Eye (tissue), 1 donor: Measurements from ENCODE around the gene ZNF473.
A peak's percentile ranks its signal among the peaks of the same experiment; 100 is the strongest.

Source experiments
- DNase-seq: peaks from one replicate; pipeline ENCODE4 v3.0.0-alpha.2; 2015

Gene ZNF473

DNA sequence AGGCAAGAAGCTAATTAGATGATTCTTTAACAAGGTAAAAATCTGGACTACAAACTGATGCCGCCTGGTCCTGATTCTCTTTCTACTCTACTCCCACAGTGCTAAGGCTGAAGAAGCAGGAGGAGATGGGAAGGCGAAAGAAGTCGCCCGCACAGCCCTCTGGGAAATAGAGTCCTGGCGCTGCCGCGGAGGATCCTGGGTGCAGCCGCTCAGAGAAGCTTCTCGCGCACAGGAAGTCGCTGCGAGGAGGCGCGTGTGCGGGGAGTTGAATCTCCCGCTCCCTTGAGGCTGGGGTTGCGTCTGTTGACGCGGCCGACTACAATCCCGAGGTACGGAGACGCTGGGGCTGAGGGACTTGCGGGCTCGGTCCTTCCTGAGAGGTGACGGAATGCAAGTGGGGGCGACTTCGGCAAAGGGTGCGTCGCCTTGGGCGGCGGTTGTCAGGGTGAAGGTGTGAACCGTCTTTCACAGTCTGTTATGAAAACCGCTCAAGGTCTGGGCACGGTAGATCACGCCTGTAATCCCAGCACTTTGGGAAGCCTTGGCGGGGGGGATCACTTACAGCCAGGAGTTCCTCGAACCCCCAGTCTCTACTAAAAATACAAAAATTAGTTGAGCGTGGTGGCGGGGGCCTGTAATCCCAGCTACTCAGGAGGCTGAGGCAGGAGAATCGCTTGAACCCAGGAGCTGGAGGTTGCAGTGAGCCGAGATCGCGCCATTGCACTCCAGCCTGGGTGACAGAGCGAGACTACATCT is at the start of gene ZNF473:
TSS of gene ZNF473 (plus strand) at position 212 of the 756 bp plus-strand sequence. CDS start 5,078 bp downstream, outside the sequence.
- DNase-seq, result no peak

DNA sequence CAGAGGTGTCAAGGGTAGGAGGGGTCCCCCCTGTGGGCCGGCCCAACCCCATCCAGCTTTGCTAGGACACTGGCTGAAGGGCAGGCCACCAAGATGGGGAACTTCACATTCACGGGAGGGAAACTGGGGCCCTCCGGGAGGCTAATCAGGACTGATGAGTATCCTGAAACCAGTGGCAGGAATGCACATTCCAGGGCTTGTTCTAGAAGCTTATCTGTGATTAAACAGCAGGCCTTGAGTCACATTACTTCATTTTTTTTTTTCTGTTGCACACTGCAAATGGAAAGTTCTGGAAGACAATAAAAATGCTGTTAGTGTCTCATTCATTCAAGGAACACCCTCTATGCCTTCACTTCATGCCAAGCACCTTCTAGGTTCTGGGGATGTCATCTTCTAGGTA is 49.3 kb upstream of the ZNF473 start:
- no peak for DNase-seq

DNA sequence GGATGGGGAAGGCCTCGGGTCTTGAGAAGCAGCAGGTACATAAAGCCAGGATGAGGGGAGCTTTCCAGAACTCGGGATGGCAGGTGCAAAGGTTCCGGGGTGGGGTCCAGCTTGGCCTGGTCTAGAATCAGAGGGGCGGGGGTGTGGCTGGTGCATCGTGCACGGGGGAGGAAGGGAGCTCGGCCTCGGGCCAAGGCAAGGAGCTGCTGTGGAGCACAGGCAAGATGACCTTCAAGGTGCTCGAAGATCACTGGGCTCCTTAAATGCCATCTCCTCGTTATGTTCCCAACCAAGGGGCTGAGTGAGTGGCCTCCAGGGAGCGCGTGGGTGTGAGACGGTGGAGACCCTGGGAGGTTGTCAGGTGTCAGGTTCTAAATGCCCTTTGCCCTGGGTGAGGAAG is 48.7 kb upstream of the ZNF473 start:
- DNase-seq, result no peak

DNA sequence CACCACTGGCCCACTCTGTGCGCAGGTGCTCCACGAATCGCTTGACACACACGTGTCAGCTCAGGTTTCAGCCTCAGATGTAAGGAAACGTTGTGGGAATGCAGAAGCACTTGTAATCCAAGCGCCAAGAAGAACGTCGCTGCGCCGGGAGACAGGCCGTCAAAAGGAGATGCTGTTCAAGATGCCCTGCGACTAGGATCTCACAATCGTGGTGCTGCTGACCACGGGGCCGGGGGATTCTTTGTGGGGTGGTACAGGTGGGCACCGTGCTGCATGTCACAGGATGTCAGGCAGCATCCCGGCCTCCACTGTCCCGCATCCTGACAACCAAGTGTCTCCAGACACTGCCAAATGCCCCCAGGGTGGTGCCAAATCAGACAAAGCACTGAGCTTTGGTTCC is 47.9 kb upstream of the ZNF473 start:
- DNase-seq, result no peak

DNA sequence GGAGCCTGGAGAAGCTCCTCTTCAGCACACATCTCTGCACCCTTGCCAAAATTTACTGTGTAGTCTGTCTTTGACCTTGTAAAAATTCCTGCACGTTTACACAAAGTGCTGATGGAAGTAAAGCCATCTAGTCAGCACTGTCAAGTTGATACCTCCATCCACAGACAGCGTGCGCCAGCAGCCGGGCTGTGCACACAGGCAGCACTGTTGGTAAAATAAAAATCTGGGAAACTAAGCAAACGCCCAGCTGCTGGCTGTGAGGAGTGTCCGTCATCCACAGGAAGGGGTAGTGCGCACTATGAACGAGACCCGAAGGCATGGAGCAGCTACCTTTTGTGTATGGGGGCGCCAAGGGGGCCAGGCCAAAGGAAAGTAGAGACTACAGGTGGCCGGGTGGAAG is 47.5 kb upstream of the ZNF473 start:
- DNase-seq, result no peak

DNA sequence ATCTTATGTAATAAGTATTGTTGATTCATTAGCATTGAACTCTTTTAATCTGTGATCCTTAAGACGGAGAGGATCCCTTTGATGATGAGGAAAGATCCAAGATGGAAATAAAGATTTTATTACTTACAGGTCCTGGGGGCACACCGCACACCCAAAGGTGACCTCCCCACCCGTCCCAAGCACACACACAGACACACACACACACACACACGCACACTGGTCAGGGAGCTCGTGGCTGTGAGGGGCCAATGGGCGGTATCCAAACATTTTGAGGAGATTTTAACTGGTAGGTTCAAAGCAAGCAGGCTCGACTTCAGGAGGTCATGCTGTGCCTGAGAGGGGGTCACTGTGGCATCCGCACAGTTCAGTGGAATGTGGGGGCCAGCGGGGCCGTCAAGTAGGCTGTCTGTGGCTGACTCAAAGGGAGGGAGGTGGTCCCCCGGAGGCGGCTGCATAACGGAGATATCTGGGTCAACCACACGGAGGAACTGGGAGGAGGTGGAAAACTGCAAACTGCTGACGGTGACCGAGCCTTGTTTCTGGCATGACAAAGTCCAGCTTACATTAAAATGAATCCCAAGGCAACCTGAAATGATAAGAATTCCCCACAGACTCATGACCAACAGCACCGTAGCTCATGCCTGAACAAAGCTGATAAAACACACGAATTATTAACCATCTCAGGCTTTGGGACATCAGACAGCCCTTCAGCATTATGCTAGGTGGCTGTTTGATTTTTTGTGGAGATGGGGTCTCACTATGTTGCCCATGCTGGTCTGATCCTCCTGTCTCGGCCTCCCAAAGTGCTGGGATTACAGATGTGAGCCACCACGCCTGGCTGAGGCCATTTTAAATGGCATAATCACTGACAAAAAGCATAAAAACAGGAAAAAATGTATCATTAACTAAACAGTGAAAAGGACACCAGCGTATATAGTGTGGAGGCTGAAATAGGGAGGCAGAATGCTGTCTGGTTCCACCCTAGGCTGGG is 43.9 kb upstream of the ZNF473 start:
- peak; percentile 28 for DNase-seq

DNA sequence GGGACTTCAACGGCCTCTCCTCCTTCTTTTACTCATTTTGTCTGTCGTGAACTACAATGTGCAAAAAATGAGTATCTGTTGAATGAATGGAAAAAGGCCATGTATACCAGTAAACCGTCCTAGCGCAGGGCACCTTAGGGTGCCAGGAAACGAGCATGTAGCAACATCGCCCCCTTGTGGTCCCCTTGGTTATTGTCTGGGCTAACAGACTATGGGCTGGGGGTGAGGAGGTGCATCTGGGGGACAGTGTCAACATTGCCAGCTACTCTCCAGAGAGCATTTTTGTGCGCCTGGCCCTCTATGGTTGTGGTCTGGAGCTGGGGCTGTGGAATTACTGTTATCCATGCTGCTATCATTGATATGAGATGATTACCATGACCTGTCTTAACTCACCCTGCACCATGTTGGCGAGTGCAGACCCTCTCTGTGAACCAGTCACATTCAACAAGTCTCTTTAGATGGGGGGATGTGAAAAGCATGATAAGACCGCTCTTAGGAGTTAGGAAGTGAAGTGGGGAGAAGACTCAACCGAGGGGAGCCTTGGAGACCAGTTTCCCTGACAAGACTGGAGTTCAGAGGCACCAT is 42.1 kb upstream of the ZNF473 start:
- peak; percentile 70 for DNase-seq

DNA sequence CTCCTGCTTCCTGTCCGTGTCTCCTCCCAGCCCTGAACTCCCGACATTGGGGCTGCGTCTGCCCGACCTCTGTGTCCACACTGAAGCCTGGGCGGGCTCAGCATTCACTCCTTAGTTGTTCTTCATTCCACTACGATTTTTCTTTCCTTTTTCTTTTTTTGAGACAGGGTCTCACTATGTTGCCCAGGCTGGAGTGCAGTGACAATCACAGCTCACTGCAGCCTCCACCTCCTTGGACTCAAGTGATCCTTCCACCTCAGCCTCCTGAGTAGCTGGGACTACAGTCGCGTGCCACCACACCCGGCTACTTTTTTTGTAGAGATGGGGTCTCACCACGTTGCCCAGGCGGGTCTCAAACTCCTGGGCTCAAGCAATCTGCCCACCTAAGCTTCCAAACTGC is 41.3 kb upstream of the ZNF473 start:
- DNase-seq, result no peak

DNA sequence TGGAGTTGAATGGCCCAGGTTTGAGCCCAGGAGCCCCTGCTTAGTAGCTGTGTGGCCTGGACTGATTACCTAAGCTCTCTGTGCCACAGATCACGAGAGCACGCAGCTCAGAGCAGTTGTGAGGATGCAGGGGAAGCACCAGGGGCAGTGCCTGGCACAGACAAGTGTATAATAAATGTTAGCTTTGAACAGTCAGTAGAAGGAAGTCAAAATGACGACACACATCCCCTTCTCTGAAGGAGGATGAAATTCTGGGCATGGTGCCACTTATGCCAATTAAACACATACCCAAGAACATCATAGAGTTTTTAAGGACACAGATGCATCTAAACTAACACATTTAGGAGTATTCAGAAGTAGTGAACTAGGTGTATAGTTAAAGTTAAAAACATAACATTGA is 39.9 kb upstream of the ZNF473 start:
- DNase-seq, result no peak

DNA sequence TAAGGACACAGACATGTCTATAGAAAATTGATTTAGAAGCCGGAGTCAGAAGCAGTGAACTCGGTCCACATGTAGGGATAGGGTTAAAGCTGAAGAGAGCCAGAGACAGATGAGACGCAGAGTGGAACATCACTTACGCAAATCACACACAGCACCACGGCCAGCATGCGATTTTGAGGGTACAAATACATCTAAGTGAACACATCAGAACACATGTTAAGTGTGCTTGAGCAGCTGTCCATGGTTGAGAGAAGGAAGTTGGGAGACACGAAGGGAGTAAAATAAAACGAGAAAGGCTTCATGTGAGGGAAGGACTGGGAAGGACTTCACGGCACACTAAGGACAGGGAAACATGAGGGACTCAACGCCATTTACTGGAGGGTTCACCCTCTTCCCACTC is 39.5 kb upstream of the ZNF473 start:
- DNase-seq, result no peak

DNA sequence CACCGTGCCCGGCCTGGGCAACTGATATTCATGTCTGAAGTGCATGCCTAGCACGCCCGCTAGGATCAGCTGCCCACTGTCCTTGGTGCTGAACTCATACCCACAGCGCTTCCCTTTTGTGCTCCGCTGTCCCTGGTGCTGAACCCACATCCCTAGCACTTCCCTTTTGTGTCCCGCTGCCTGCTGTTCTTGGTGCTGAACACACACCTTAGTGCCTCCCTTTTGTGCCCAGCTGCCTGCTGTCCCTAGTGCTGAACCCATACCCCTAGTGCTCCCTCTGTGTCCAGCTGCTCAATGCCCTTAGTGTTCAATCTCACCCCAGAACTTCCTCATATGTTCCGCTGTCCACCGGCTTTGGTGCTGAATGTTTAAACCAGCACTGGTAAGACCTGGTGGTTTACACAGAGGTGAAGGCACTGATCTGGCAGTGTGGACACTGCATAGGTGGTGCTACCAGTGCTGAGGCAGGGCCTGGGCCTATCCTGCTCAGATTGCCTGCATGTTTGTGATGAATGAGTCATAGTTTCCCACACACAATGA is 38.6 kb upstream of the ZNF473 start:
- peak; percentile 97 for DNase-seq

DNA sequence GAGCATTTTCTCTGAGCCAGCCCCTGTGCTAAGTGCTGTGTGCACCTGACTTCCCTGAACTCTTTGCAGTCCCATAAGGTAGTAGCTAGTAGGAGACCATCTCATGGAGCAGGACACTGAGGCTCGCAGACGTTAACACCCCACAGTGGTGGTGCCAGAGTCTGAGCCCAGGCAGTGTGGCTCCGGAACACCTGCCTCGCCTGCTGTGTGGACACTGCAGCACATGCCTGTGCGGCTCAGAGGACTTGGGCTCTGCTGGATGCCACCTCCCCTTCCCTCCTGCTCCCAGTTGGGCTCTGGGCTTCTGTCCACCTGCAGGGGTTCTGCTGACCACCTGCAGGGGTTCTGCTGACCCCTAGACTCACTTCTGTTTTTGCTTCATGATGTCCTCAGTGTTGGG is 37.8 kb upstream of the ZNF473 start:
- no peak for DNase-seq

DNA sequence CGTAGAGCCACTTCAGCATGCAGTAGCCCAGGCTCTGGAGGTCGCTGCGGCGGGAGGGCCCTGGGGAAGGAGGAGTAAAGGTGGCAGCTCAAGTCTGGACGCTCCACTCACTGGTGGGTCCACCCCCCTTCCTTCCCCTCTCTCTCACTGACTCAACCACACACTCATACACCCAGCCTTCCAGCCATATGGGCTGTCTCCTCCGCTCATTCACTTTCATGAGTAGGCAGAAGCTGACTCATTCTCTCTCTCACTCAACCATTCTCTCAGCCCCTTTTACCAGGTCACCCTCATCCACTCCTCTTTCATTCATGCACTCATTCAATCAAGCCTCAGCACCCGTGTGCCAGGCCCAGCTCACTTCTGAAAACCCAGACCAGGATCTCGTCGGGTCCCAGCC is 37.4 kb upstream of the ZNF473 start:
- DNase-seq, result no peak

DNA sequence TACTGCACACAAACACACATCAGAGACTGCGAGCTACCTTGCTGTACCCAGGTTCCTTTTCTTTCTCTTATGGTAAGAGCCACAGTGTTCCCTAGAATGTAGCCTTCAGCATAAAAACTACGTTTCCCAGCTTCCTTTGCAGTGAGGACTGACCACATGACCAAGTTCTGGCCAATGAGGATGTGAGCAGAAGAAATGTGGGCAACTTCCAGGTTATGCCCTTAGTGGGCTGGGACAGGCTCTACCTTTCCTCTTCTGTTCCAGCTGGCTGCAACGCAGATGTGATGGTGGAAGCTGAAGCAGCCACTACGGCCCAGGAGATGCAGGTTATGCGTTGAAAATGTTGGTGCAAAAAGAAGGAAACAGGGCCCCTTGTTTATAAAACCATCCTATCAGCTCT is 28.1 kb upstream of the ZNF473 start:
- DNase-seq, result peak; percentile 64

DNA sequence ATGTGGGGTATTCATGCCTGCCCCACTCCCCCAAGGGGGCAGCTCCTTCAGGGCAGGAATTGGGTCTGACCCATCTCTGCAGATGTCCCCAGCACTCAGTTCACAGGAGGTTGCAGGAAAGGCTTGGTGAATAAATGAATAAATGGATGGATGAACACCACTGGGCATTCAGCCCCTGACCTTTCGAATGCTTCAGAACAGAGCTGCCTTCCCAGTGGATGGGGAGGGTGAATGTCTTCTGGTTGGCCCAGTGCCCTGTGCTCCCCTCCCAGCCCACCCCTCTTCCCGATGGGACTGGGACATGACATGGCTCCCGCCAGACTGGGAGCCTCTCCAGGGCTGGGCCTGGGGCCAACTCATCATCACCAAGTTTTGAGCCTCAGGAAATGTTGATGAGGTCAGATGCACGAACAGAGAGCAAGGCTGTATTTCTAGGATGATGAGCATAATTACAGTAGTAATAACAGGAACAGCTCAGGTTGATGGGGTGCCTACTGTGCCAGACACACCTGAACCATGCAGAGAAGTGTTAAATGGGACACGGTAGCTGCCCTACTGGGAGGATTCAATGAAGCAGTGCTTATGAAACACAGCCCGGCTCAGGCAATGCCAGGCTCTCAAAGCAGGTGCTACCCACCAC is 26.3 kb upstream of the ZNF473 start:
- no peak for DNase-seq

DNA sequence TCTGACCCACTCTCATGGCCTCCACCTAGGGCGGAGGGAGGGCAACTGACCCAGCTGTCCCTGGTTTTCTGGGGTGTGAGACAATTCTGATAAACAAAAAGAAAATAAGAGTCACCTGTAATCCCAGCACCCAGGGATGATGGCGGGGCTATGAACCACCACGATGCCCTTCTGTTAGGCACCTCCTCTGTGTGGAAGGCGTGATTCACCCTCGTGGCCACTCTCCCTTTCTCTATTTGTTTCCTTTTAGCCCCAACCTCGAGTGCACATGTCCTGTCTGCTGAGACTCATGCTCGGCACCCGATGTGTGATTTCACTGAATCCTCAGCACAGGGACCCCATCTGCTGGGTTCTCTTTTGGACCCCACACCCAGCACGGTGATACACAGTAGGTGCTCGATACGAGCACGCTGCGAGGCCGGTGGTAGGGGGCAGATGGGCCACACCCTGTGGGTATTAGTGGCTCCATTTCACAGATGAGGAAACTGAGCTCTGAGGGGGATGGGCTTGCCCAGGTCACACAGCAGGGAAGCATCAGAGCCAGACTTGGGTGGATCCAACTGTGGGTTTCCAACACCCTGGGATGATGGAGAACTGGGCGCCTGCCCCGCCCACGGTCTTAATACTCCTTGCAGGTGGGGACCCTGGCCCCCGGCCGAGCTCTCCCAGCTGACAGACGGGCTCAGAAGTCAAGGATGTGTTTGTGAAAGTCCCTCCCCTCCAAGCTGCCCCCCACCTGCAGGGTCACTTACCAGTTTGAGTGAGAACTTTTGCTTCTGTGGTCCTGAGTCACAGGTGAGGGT is 25.6 kb upstream of the ZNF473 start:
- no peak for DNase-seq

DNA sequence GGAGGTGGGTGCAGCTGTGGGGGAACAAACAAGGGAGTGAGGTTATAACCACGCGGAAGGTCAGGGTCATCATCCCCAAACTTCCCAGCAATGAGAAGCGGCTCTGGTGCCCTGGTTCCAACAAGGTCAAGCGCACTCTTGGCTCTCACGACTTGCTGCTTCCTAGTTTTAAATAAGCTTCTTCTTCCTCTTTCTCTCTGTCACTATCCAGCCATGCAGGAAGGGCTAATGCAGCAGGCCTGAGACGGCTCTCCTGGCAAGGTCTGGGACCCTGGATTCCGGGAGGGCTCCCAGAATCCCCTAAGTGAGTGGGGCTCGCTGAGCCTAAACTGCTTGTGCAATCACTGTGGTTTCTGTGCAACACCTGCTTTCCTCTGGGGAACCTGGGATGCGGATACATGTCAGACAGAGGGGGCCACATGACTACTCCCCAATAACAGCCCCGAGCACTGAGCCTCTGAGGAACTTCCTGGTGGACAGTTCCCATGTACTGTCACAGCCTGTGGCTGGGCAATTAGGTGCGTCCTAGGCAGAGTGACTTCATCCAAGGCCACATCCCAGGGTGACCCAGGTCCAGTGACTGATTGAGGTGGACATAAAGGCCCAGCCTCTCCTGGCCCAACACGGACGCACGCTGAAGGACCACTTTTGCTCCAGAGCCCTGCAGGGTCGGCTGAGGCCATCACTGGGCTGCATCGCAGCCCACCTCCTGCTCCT is 24.8 kb upstream of the ZNF473 start:
- DNase-seq, result no peak

DNA sequence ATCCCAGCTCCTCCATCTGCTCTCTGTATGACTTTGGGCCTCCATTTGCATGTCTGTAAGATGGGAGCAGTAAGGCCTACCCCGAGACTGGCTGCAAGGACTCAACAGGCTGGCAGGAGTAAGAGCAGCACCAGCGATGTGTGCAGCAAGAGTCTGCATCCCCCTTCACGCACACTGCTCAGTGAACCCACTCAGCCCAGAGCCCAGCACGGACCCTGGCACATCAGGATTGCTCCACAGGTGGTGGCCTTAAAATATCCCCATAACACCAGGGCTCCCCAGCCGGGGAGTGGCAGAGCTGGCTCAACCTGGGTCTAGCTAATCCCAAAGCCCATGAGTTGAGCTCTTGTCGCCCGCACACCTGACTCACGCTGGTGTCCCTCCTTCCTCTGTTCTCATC is 24.0 kb upstream of the ZNF473 start:
- DNase-seq, result no peak

DNA sequence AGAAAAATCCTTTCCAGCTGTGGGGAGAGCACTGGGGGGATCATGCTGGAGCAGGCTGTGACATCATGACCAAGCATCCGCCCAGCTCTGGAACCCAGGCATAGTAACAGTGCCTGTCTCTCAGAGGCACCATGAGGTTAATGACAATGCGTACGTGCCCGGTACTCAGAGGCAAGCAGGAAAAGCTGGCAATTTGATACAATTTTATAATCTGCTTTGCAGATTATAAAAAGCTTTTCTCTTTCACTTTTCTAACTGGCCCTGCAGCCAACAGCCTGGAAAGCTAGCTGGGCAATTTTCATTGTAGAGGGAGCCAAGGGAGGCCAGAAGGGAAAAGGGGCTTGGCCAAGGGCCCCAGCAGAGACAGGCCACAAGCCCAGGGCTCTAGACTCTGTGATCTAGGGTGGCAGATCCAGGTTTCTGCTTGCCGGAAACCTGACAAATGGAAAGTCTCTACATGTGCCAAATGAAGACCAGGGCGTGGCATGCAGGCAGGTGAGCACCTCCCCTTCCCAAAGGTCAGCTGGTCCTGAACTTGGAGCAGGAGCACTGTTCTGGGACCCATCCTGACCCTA is 23.3 kb upstream of the ZNF473 start:
- no peak for DNase-seq

DNA sequence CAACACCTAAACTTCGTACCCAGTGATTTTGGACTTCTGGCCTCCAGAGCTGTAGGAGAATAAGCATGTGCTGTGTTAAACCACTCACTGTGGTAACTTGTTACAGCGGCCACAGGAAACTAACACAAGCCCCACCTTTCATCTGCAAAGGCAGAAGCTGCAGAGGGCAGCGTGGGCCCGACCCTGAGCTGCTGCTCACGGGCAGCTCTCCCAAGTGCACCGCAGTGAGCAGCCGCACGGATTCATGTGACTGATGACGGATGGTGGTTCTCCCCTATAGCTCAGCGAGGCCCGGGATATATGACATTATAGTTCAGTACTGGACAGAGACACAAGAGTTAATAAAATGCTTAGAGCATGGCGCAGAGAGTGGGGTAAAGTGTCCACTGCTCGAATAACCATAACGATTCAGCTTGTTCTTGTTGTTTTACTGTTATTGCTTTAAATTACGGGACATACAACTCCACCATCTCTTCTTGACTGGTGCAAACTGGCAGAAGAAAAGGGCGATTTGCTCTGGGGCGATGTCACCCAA is 22.5 kb upstream of the ZNF473 start:
- DNase-seq, result no peak
